Measurements from ENCODE around the gene CD27. TPM values are rescaled to one million over a fixed set of nuclear protein-coding genes. Genes with fewer than 3 reads are reported as not detected.
"Not testable (repeated sequence)": the region's sequence is repeated elsewhere in the genome, so short reads cannot be mapped to it uniquely, and the experiment has no call there.

The CD27 gene
- total RNA-seq, 4 donors from 2014 or later, result 0.16 to 0.89 TPM; not detected in 2

GRCh38 chr12:6494258-6494743 lies 49.5 kb downstream of the CD27 start:
- TF ChIP-seq, protein P1, sequence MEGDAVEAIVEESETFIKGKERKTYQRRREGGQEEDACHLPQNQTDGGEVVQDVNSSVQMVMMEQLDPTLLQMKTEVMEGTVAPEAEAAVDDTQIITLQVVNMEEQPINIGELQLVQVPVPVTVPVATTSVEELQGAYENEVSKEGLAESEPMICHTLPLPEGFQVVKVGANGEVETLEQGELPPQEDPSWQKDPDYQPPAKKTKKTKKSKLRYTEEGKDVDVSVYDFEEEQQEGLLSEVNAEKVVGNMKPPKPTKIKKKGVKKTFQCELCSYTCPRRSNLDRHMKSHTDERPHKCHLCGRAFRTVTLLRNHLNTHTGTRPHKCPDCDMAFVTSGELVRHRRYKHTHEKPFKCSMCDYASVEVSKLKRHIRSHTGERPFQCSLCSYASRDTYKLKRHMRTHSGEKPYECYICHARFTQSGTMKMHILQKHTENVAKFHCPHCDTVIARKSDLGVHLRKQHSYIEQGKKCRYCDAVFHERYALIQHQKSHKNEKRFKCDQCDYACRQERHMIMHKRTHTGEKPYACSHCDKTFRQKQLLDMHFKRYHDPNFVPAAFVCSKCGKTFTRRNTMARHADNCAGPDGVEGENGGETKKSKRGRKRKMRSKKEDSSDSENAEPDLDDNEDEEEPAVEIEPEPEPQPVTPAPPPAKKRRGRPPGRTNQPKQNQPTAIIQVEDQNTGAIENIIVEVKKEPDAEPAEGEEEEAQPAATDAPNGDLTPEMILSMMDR (IDR thresholded peaks at IDR 0.05), result no peak
- TF ChIP-seq POLR2A (IDR thresholded peaks at IDR 0.05), result no peak
- 1 to 2% methylated on average over 14 of the region's 14 CpGs for WGBS, 2 donors
- intact Hi-C loops (cut with DNase I; ENCODE audit: low total_unique reads), result no loop called here
- DNase-seq (ENCODE audit: low spot score in 2 of 2), result no peak
- peak overlapping the region; percentile 20 for H3K4me3 ChIP-seq (ENCODE audit: low read depth, poor library complexity, severe bottlenecking)

GRCh38 chr12:6494968-6495367 lies 50.2 kb downstream of the CD27 start:
- intact Hi-C loops (cut with DNase I; ENCODE audit: low total_unique reads), result no loop called here
- no peak for DNase-seq (ENCODE audit: low spot score in 2 of 2)
- H3K4me3 ChIP-seq (ENCODE audit: low read depth, poor library complexity, severe bottlenecking), result no peak overlapping the region
- WGBS, 2 donors, result 69 to 71% methylated on average over 1 of the region's 1 CpG
- TF ChIP-seq POLR2A (IDR thresholded peaks at IDR 0.05), result no peak

DNA sequence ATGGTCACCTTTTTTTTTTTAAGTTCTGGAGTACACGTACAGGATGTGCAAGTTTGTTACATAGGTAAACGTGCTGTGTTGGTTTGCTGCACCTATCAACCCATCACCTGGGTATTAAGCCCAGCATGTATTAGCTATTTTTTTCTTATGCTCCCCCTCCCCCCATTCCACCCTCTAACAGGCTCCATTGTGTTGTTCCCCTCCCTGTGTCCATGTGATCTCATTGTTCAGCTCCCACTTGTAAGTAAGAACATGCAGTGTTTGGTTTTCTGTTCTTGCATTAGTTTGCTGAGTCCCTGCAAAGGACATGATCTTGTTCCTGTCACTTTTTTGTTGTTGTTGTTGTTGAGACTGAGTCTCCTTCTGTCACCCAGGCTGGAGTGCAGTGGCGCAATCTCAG lies 52.5 kb downstream of the CD27 start:
- peak in 1 of 2 donors; percentile 5 for DNase-seq (ENCODE audit: low spot score in 2 of 2)
- H3K4me3 ChIP-seq (ENCODE audit: low read depth, poor library complexity, severe bottlenecking); intact Hi-C loops (cut with DNase I; ENCODE audit: low total_unique reads): not testable (repeated sequence)
- WGBS, 2 donors, result 73 to 88% methylated on average over 3 of the region's 3 CpGs

GRCh38 chr12:6500466-6500865 lies 55.7 kb downstream of the CD27 start:
- WGBS, 2 donors, result 42 to 69% methylated on average over 2 of the region's 2 CpGs
- no peak overlapping the region for H3K4me3 ChIP-seq (ENCODE audit: low read depth, poor library complexity, severe bottlenecking)
- DNase-seq (ENCODE audit: low spot score in 2 of 2), result no peak
- no peak for TF ChIP-seq POLR2A (IDR thresholded peaks at IDR 0.05)
- TF ChIP-seq, protein P1 (IDR thresholded peaks at IDR 0.05), result no peak
- intact Hi-C loops (cut with DNase I; ENCODE audit: low total_unique reads), result no loop called here

Other genes starting within 250 kb of the CD27 start
- gene CD9, start 244.6 kb upstream of the CD27 start, total RNA-seq, result 100 to 1,000 TPM; 378 to 494 (median 412) TPM
- 10 to 100 TPM; 10.6 to 34.1 (median 22.4) TPM for gene PLEKHG6, start 134.3 kb upstream of the CD27 start, total RNA-seq
- gene TNFRSF1A, start 102.9 kb upstream of the CD27 start, total RNA-seq, result 100 to 1,000 TPM; 104 to 252 (median 186) TPM
- 100 to 1,000 TPM in 3 of 4 donors, 10 to 100 TPM in 1; 74.6 to 139 (median 119) TPM for gene SCNN1A, start 69.4 kb upstream of the CD27 start, total RNA-seq
- gene LTBR, start 60.8 kb upstream of the CD27 start, total RNA-seq, result 100 to 1,000 TPM; 174 to 298 (median 196) TPM
- gene TAPBPL, start 7.1 kb downstream of the CD27 start, total RNA-seq, result 10 to 100 TPM; 11.4 to 23.8 (median 17.6) TPM
- 1 to 10 TPM; 2.1 to 6.6 (median 4.4) TPM for gene VAMP1, start 25.7 kb downstream of the CD27 start, total RNA-seq
- gene MRPL51, start 48.3 kb downstream of the CD27 start, total RNA-seq, result 10 to 100 TPM; 38.6 to 62.1 (median 58.7) TPM
- 10 to 100 TPM; 18.5 to 25.9 (median 22.5) TPM for gene NCAPD2, start 49.1 kb downstream of the CD27 start, total RNA-seq
- 1,000 to 10,000 TPM; 1,190 to 2,139 (median 1,514) TPM for gene GAPDH, start 89.6 kb downstream of the CD27 start, total RNA-seq
- 1 to 10 TPM; 3.3 to 6.8 (median 4.6) TPM for gene IFFO1, start 111.1 kb downstream of the CD27 start, total RNA-seq
- gene NOP2, start 123.3 kb downstream of the CD27 start, total RNA-seq, result 10 to 100 TPM; 16.2 to 24.0 (median 23.4) TPM
- gene CHD4, start 162.4 kb downstream of the CD27 start, total RNA-seq, result 100 to 1,000 TPM; 167 to 235 (median 205) TPM
- 10 to 100 TPM; 11.0 to 16.4 (median 12.4) TPM for gene LPAR5, start 191.0 kb downstream of the CD27 start, total RNA-seq
- gene ACRBP, start 202.5 kb downstream of the CD27 start, total RNA-seq, result 1 to 10 TPM in 2 of 4 donors, under 1 TPM in 2; 0.42 to 8.6 (median 0.76) TPM
- gene ING4, start 218.2 kb downstream of the CD27 start, total RNA-seq, result 10 to 100 TPM; 40.8 to 63.6 (median 56.0) TPM
- 10 to 100 TPM; 22.7 to 79.9 (median 33.7) TPM for gene ZNF384, start 244.4 kb downstream of the CD27 start, total RNA-seq

Measured in lower leg skin (tissue), 4 donors.